C4-2B (cell line): Measurements from ENCODE around the gene NAV2.

Experiments used
- ZFX ChIP-seq: fragments of 450-650 bp; IDR thresholded peaks from 2 replicates; pipeline ENCODE4 v1.6.1; 2017
- TF ChIP-seq, protein P1 (sequence below): fragments of 450-650 bp; conservative IDR thresholded peaks from 2 replicates; pipeline ENCODE4 v1.5.1; 2017; ENCODE audit warnings: mild to moderate bottlenecking

DNA sequence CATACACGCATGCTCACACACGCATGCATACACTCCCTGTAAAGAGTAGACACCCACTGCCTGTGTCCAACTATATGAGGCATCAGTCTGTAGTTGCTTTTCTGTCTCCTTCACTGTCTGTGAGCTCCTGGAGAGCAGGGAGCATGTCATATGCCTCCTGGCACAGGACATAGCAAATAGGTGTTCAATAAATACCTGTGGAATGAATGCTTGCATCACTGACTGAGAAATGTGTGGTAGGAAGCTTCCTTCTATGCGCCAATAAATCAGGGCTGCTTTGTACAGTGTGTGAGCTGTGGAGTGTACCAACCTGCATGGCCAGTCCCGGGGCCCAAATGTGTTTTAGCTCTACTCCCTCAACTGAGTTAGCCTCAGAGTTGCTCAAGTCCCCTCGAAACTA is 37.2 kb upstream of the NAV2 start:
- TF ChIP-seq, protein P1, sequence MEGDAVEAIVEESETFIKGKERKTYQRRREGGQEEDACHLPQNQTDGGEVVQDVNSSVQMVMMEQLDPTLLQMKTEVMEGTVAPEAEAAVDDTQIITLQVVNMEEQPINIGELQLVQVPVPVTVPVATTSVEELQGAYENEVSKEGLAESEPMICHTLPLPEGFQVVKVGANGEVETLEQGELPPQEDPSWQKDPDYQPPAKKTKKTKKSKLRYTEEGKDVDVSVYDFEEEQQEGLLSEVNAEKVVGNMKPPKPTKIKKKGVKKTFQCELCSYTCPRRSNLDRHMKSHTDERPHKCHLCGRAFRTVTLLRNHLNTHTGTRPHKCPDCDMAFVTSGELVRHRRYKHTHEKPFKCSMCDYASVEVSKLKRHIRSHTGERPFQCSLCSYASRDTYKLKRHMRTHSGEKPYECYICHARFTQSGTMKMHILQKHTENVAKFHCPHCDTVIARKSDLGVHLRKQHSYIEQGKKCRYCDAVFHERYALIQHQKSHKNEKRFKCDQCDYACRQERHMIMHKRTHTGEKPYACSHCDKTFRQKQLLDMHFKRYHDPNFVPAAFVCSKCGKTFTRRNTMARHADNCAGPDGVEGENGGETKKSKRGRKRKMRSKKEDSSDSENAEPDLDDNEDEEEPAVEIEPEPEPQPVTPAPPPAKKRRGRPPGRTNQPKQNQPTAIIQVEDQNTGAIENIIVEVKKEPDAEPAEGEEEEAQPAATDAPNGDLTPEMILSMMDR: no peak
- no peak for TF ChIP-seq ZFX
